H1 (cell line): ENCODE results near the gene ASIP. TPM values are rescaled to one million over a fixed set of nuclear protein-coding genes. Genes with fewer than 3 reads are reported as not detected.
"Not testable (repeated sequence)": the region's sequence is repeated elsewhere in the genome, so short reads cannot be mapped to it uniquely, and the experiment has no call there.

Source experiments
- CTCF ChIA-PET: fragments of 300-600 bp; sonication (Branson Sonifier 250); formaldehyde crosslinking; loops from one replicate; lab custom pipeline; 2021; ENCODE audit not compliant: partially characterized antibody; lab: Charles Lee
- POLR2A ChIA-PET: fragments of 300-600 bp; sonication (Branson Sonifier 250); formaldehyde crosslinking; loops from one replicate; lab custom pipeline; 2021; ENCODE audit warnings: inconsistent platforms; ENCODE audit not compliant: partially characterized antibody; lab: Charles Lee
- DNase-seq, 2 experiments: peaks; one replicate each; pipeline versions ENCODE4 v3.0.0 to v3.0.0-alpha.2; 2010 to 2022; ENCODE audit warnings: low spot score in 2 of 2, low read depth in 1 of 2, mixed read lengths in 1 of 2
- FAIRE-seq: peaks from 2 replicates; lab custom pipeline; 2011; peaks lifted over from hg19 to GRCh38; lab: Jason Lieb, UNC
- H2AFZ ChIP-seq: 2 replicates; pipeline ENCODE4 v1.8.1; 2012; ENCODE audit warnings: low read length, inconsistent platforms
- H2AK5ac ChIP-seq: 2 replicates; pipeline ENCODE4 v1.6.1; 2013; ENCODE audit warnings: low read depth, low read length
- H2BK120ac ChIP-seq: replicated peaks from 2 replicates; pipeline ENCODE3; 2013; ENCODE audit warnings: low read depth, low read length, inconsistent platforms
- H2BK12ac ChIP-seq: 2 replicates; pipeline ENCODE4 v1.6.1; 2013; ENCODE audit warnings: low read depth, low read length
- H2BK15ac ChIP-seq: 2 replicates; pipeline ENCODE4 v1.6.1; 2013; ENCODE audit warnings: low read length
- H2BK20ac ChIP-seq: 2 replicates; pipeline ENCODE4 v1.6.1; 2013; ENCODE audit warnings: low read length
- H2BK5ac ChIP-seq: 2 replicates; pipeline ENCODE4 v1.6.1; 2013; ENCODE audit warnings: low read depth, low read length
- H3K14ac ChIP-seq: 2 replicates; pipeline ENCODE4 v1.6.1; 2013; ENCODE audit warnings: inconsistent platforms; ENCODE audit not compliant: insufficient read length
- H3K18ac ChIP-seq: 2 replicates; pipeline ENCODE4 v1.6.1; 2013; ENCODE audit warnings: low read length; ENCODE audit errors: extremely low read depth
- H3K23ac ChIP-seq: 2 replicates; pipeline ENCODE4 v1.6.1; 2013; ENCODE audit warnings: inconsistent platforms; ENCODE audit not compliant: insufficient read length
- H3K23me2 ChIP-seq: 2 replicates; pipeline ENCODE4 v1.6.1; 2013; ENCODE audit warnings: low read depth, low read length
- H3K27ac ChIP-seq: 2 replicates; pipeline ENCODE4 v1.6.1; 2011; ENCODE audit warnings: low read depth, low read length, inconsistent platforms
- H3K27me3 ChIP-seq, 4 experiments: replicated peaks in 1 of 4; 1 replicate in 1 of 4; 2 replicates in 3 of 4; pipeline versions ENCODE4 v1.6.1 to v1.8.1; 2011 to 2013; ENCODE audit warnings: low read length in 3 of 4, mild to moderate bottlenecking in 3 of 4, inconsistent platforms in 2 of 4, mixed read lengths in 2 of 4, moderate library complexity in 1 of 4; ENCODE audit not compliant: control insufficient read depth in 3 of 4, insufficient read depth in 3 of 4; ENCODE audit errors: extremely low read depth in 1 of 4
- H3K36me3 ChIP-seq, 4 experiments: 2 replicates each; pipeline versions ENCODE4 v1.6.1 to v1.8.1; 2011 to 2013; ENCODE audit warnings: mild to moderate bottlenecking in 4 of 4, low read length in 3 of 4, moderate library complexity in 2 of 4, control low read depth in 1 of 4, inconsistent platforms in 1 of 4; ENCODE audit not compliant: insufficient read depth in 4 of 4, control insufficient read depth in 2 of 4
- H3K4ac ChIP-seq: replicated peaks from 2 replicates; pipeline ENCODE3; 2013; ENCODE audit warnings: low read length, low read depth, mixed read lengths, inconsistent platforms; ENCODE audit not compliant: insufficient read length
- H3K4me1 ChIP-seq, 4 experiments: replicated peaks in 1 of 4; 1 replicate in 1 of 4; 2 replicates in 3 of 4; pipeline versions ENCODE4 v1.6.1 to v1.8.1; 2011 to 2013; ENCODE audit warnings: low read length in 3 of 4, inconsistent platforms in 2 of 4, mixed read lengths in 1 of 4; ENCODE audit not compliant: insufficient read depth in 4 of 4, control insufficient read depth in 3 of 4
- H3K4me2 ChIP-seq, 2 experiments: 2 replicates each; pipeline versions ENCODE4 v1.6.1 to v1.8.1; 2011 to 2013; ENCODE audit warnings: low read depth in 2 of 2, low read length in 2 of 2, control low read depth in 1 of 2, inconsistent platforms in 1 of 2, mild to moderate bottlenecking in 1 of 2; ENCODE audit not compliant: insufficient read depth in 1 of 2
- H3K4me3 ChIP-seq, 4 experiments: fragments of 200-600, 300-600 bp in 1 of 4; sonication (generic), shearing (Covaris generic), sonication (Bioruptor Twin) in 1 of 4; 2 replicates each; pipeline versions ENCODE4 v1.5.1 to v1.8.1; 2011 to 2016; ENCODE audit warnings: low read length in 4 of 4, low read depth in 3 of 4, control low read depth in 2 of 4, inconsistent platforms in 2 of 4, mild to moderate bottlenecking in 2 of 4, mixed read lengths in 1 of 4, moderate library complexity in 1 of 4; ENCODE audit not compliant: insufficient read depth in 2 of 4; ENCODE audit errors: extremely low read depth in 1 of 4
- H3K56ac ChIP-seq: replicated peaks from 2 replicates; pipeline ENCODE3; 2013; ENCODE audit warnings: low read depth, mild to moderate bottlenecking, mixed read lengths, low read length, inconsistent platforms; ENCODE audit not compliant: insufficient read length
- H3K79me1 ChIP-seq: 2 replicates; pipeline ENCODE4 v1.6.1; 2013; ENCODE audit warnings: low read depth, low read length, control low read depth
- H3K79me2 ChIP-seq, 2 experiments: 2 replicates each; pipeline versions ENCODE4 v1.6.1 to v1.8.1; 2012 to 2013; ENCODE audit warnings: low read length in 2 of 2, mild to moderate bottlenecking in 2 of 2, inconsistent platforms in 1 of 2; ENCODE audit not compliant: insufficient read depth in 2 of 2, control insufficient read depth in 1 of 2
- H3K9ac ChIP-seq, 4 experiments: replicated peaks in 1 of 4; 1 replicate in 1 of 4; 2 replicates in 3 of 4; pipeline versions ENCODE4 v1.6.1 to v1.8.1; 2011 to 2013; ENCODE audit warnings: low read depth in 3 of 4, low read length in 3 of 4, control low read depth in 2 of 4, mild to moderate bottlenecking in 2 of 4, moderate library complexity in 2 of 4, inconsistent platforms in 1 of 4; ENCODE audit errors: extremely low read depth in 1 of 4
- H3K9me3 ChIP-seq, 2 experiments: 2 replicates each; pipeline versions ENCODE4 v1.6.1 to v1.8.1; 2012 to 2013; ENCODE audit warnings: mild to moderate bottlenecking in 2 of 2, moderate library complexity in 2 of 2, control low read depth in 1 of 2, inconsistent platforms in 1 of 2, low read depth in 1 of 2, low read length in 1 of 2, mixed read lengths in 1 of 2; ENCODE audit not compliant: insufficient read depth in 2 of 2
- H4K20me1 ChIP-seq, 2 experiments: replicated peaks in 1 of 2; 2 replicates each; pipeline versions ENCODE3 to v1.8.1; 2011 to 2013; ENCODE audit warnings: inconsistent platforms in 2 of 2, low read length in 2 of 2, mild to moderate bottlenecking in 1 of 2; ENCODE audit not compliant: insufficient read depth in 2 of 2, control insufficient read depth in 1 of 2
- H4K5ac ChIP-seq: 2 replicates; pipeline ENCODE4 v1.6.1; 2013; ENCODE audit warnings: low read length, low read depth, mixed read lengths, inconsistent platforms; ENCODE audit not compliant: insufficient read length
- H4K8ac ChIP-seq: 2 replicates; pipeline ENCODE4 v1.8.0; 2013; ENCODE audit warnings: mild to moderate bottlenecking, moderate library complexity, low read length, inconsistent platforms; ENCODE audit not compliant: insufficient read depth; ENCODE audit errors: extremely low read depth
- H4K91ac ChIP-seq: replicated peaks from 2 replicates; pipeline ENCODE3; 2013; ENCODE audit warnings: low read length, mixed read lengths, inconsistent platforms; ENCODE audit not compliant: insufficient read length
- WGBS, 2 experiments: shearing (Covaris generic) in 1 of 2; methylation state at CpG; one replicate each; pipeline versions ENCODE4 v1.1.6 to v1.1.7; 2013 to 2015; ENCODE audit warnings: low lambda C conversion rate in 2 of 2, mixed read lengths in 2 of 2, inconsistent platforms in 1 of 2, low coverage in 1 of 2, missing lambda C conversion rate in 1 of 2; ENCODE audit not compliant: insufficient replicate concordance in 2 of 2, insufficient coverage in 1 of 2, insufficient read length in 1 of 2; ENCODE audit errors: extremely low coverage in 1 of 2, missing lambda C conversion rate in 1 of 2; 5-methylcytosine and 5-hydroxymethylcytosine counted together
- polyA plus RNA-seq, 7 experiments: library from polyadenylated mRNA; depleted of rRNA in 3 of 7; stranded (reverse) in 5 of 7; unstranded in 2 of 7; fragments of >200 nt in 5 of 7; fragments of 200-250 nt in 2 of 7; gene quantifications; 1 replicate in 5 of 7; 2 replicates in 1 of 7; 4 replicates in 1 of 7; pipeline versions ENCODE4 v1.2.1 to v1.2.3, GENCODE V29; 2011 to 2013; ENCODE audit warnings: missing spikeins in 2 of 7, mixed read lengths in 2 of 7
- total RNA-seq: library from RNA; stranded (reverse); fragmentation: NEBNext Ultra II Directional; extraction: Animal tissue kit (Norgen Biotek cat#: 25700); gene quantifications from 2 replicates; pipeline ENCODE4 v1.2.1, GENCODE V29; 2021

The ASIP gene
- total and polyA plus RNA-seq, 2 of the 8 experiments (the other 6 are each of a cell fraction or from before 2014, with no cell fraction given), result not detected

DNA sequence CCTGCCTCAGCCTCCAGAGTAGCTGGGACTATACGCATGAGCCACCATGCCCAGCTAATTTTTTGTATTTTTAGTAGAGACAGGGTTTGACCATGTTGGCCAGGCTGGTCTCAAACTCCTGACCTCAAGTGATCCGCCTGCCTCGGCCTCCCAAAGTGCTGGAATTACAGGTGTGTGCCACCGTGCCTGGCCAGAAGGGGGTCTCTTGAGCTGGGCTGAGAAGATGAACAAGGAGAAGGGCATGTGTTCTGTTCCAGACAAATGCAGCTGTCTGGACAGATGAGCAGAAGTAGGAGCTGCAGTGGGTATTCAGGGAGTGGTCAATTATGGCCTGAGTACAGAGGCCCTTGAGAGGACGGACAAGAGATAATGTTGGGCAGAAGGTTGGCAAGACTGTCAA is 46.3 kb downstream of the ASIP start:
- not testable (repeated sequence) for H3K18ac ChIP-seq, H3K27me3 ChIP-seq, H3K4me2 ChIP-seq, DNase-seq, H3K4me3 ChIP-seq, H3K79me1 ChIP-seq, H4K8ac ChIP-seq, H3K79me2 ChIP-seq, H2BK15ac ChIP-seq, H3K56ac ChIP-seq, H2BK20ac ChIP-seq, H3K9me3 ChIP-seq, H2AK5ac ChIP-seq, H2BK120ac ChIP-seq, H2AFZ ChIP-seq, H3K9ac ChIP-seq, H2BK5ac ChIP-seq, H2BK12ac ChIP-seq, H3K23ac ChIP-seq, H3K27ac ChIP-seq, H3K23me2 ChIP-seq, H3K14ac ChIP-seq, H4K5ac ChIP-seq, FAIRE-seq, H3K4ac ChIP-seq, H3K4me1 ChIP-seq, H4K91ac ChIP-seq
- Histone ChIP-seq H3K36me3 (peaks cover 49 to 85% (median 75%) of the 10 kb centered on the region in 4 experiments), H4K20me1 (peaks cover 8 to 32% of the 10 kb centered on the region in 2 experiments)
- ChIA-PET POLR2A (interaction anchor here (0.5 to 1.6 kb wide), 5 partner anchors 13 to 178 kb away, joined by 3 to 9 read pairs (median 3); no protein-coding TSS in a partner anchor), CTCF (interaction anchor here (0.6 to 1.5 kb wide), 6 partner anchors 9 to 148 kb away, joined by 3 to 5 read pairs (median 4); no protein-coding TSS in a partner anchor)
- WGBS, 2 experiments, result 91% methylated on average over 5 of the region's 5 CpGs; no CpG with 5 or more reads in 1 of the 2 experiments
